Esophagus squamous epithelium (tissue), 5 donors: ENCODE measurements around the gene ARGLU1. TPM values are rescaled to one million over a fixed set of nuclear protein-coding genes. Genes with fewer than 3 reads are reported as not detected.

Experiments used
- DNase-seq: peaks from one replicate; lab custom pipeline; 2025; lab: John Stamatoyannopoulos, UW
- H3K27ac ChIP-seq, 4 donors: fragments of 200-600 bp; sonication (generic); one replicate each; pipeline ENCODE4 v1.5.1; 2016 to 2019; ENCODE audit warnings: mild to moderate bottlenecking in 1 of 4
- H3K27me3 ChIP-seq, 4 donors: fragments of 200-600 bp; sonication (generic); 1 replicate in 3 of 4; 2 replicates in 1 of 4; pipeline versions ENCODE4 v1.5.1 to v1.6.0; 2017 to 2021; ENCODE audit warnings: antibody characterized with exemption in 1 of 4
- H3K36me3 ChIP-seq, 3 donors: fragments of 200-600 bp; sonication (generic); one replicate each; pipeline ENCODE4 v1.5.1; 2016 to 2019
- H3K4me1 ChIP-seq, 3 donors: fragments of 200-600 bp; sonication (generic); one replicate each; pipeline ENCODE4 v1.5.1; 2017 to 2019
- H3K4me3 ChIP-seq, 4 donors: fragments of 200-600 bp; sonication (generic); 1 replicate in 3 of 4; 2 replicates in 1 of 4; pipeline ENCODE4 v1.5.1; 2016 to 2019; ENCODE audit warnings: mild to moderate bottlenecking in 2 of 4, moderate library complexity in 1 of 4
- H3K9me3 ChIP-seq, 3 donors: fragments of 200-600 bp; sonication (generic); one replicate each; pipeline ENCODE4 v1.5.1; 2016 to 2019
- CTCF ChIP-seq, 6 experiments: fragments of 450-650 bp in 4 of 6; fragments of 200-600 bp in 2 of 6; sonication (generic) in 2 of 6; IDR thresholded peaks; one replicate each; pipeline ENCODE4 v1.5.1; 2016 to 2019; ENCODE audit warnings: antibody characterized with exemption in 6 of 6, mild to moderate bottlenecking in 4 of 6, moderate library complexity in 4 of 6
- POLR2A ChIP-seq, 4 donors: fragments of 450-650 bp; IDR thresholded peaks; one replicate each; pipeline ENCODE4 v1.6.1; 2017; ENCODE audit warnings: antibody characterized with exemption in 4 of 4, mild to moderate bottlenecking in 4 of 4, moderate library complexity in 3 of 4
- WGBS, 2 donors: methylation state at CpG; one replicate each; pipeline ENCODE4 v1.1.5; 2018; 5-methylcytosine and 5-hydroxymethylcytosine counted together
- intact Hi-C: fragments of 100-400 bp; cut with DNase I; formaldehyde crosslinking; loops from one replicate; pipeline ENCODE4 v1.15.0; 2022
- total RNA-seq, 4 donors: library from RNA; depleted of rRNA; stranded (reverse); fragments of >200 nt; gene quantifications; one replicate each; pipeline ENCODE4 v1.1.0, GENCODE V29; 2016
- donor health status: DM: yes; HTN: yes; CAD: no.

ARGLU1 gene
- total RNA-seq, 4 donors from 2014 or later = 29.1 to 111 (median 47.3) TPM

- DNase-seq = no peak
- Histone ChIP-seq H3K9me3 (no peaks in the 10 kb centered on the region), H3K36me3 (peaks cover 0 to 22% (median 0%) of the 10 kb centered on the region in 3 donors), H3K27me3 (no peaks in the 10 kb centered on the region), H3K27ac (no peak overlapping the region), H3K4me1 (peaks cover 2 to 36% (median 7%) of the 10 kb centered on the region in 3 donors), H3K4me3 (no peak overlapping the region)
- intact Hi-C loops = loop anchor here (10.0 kb wide), 2 partner anchors 443 to 1963 kb away; no protein-coding TSS in a partner anchor
- TF ChIP-seq CTCF (IDR thresholded peaks at IDR 0.05) (no peak), POLR2A (IDR thresholded peaks at IDR 0.05) (no peak)
- WGBS, 2 donors = 58 to 59% methylated on average over 3 of the region's 3 CpGs
These were observed 30.4 kb downstream of the ARGLU1 start for GRCh38 chr13:106537521-106537920.

GRCh38 chr13:106536244-106537034, 31.5 kb downstream of the ARGLU1 start:
- peak; percentile 89 to 97 (median 93) for TF ChIP-seq CTCF (IDR thresholded peaks at IDR 0.05)
- TF ChIP-seq POLR2A (IDR thresholded peaks at IDR 0.05) = no peak
- Histone ChIP-seq H3K4me3 (peak overlapping the region; percentile 77 to 93 (median 84)), H3K4me1 (peaks cover 6 to 47% (median 10%) of the 10 kb centered on the region in 3 donors), H3K27me3 (no peaks in the 10 kb centered on the region), H3K9me3 (no peaks in the 10 kb centered on the region), H3K27ac (peak overlapping the region; percentile 65 to 92 (median 85)), H3K36me3 (peaks cover 0 to 11% (median 0%) of the 10 kb centered on the region in 3 donors)
- intact Hi-C loops = loop anchor here (10.0 kb wide), 2 partner anchors 442 to 1962 kb away; no protein-coding TSS in a partner anchor
- 6 to 8% methylated on average over 24 to 33 of the region's 50 CpGs for WGBS, 2 donors
- peak; percentile 28 for DNase-seq

- H3K9me3 ChIP-seq = no peaks in the 10 kb centered on the region
- TF ChIP-seq POLR2A (IDR thresholded peaks at IDR 0.05) (peak in 3 of 4 donors; percentile 77 to 97 (median 91)), CTCF (IDR thresholded peaks at IDR 0.05) (peak in 2 of 6 experiments; percentile 3 to 27)
- no peaks in the 10 kb centered on the region for H3K27me3 ChIP-seq
- peak; percentile 31 for DNase-seq
- 0% methylated on average over 7 to 21 of the region's 102 CpGs for WGBS, 2 donors
- H3K4me3 ChIP-seq = peak within 1 kb of the TSS; percentile 77 to 93 (median 84)
- H3K36me3 ChIP-seq = peaks cover 0 to 4% (median 0%) of the 10 kb centered on the region in 3 donors
- intact Hi-C loops = loop anchor here (10.0 kb wide), 2 partner anchors 441 to 1961 kb away; no protein-coding TSS in a partner anchor
- H3K4me1 ChIP-seq = peaks cover 6 to 54% (median 10%) of the 10 kb centered on the region in 3 donors
- peak within 1 kb of the TSS; percentile 85 to 92 (median 88) for H3K27ac ChIP-seq
These were observed 32.2 kb downstream of the ARGLU1 start, which contains the start of gene EFNB2 for GRCh38 chr13:106535552-106536243. TSS of gene EFNB2 (minus strand) at chr13:106535662. CDS start at chr13:106534964, 698 bp downstream.

- WGBS, 2 donors = 1% methylated on average over 19 of the region's 121 CpGs; no CpG with 5 or more reads in 1 of the 2 donors
- DNase-seq = no peak
- intact Hi-C loops = loop anchor here (10.0 kb wide), 2 partner anchors 440 to 1960 kb away; no protein-coding TSS in a partner anchor
These were observed 33.0 kb downstream of the ARGLU1 start for GRCh38 chr13:106534639-106535551.

More at GRCh38 chr13:106534639-106535551, 33.0 kb downstream of the ARGLU1 start:
- peaks cover 6 to 62% (median 10%) of the 10 kb centered on the region in 3 donors for H3K4me1 ChIP-seq
- peak overlapping the region; percentile 85 to 92 (median 88) for H3K27ac ChIP-seq
- no peak for TF ChIP-seq CTCF (IDR thresholded peaks at IDR 0.05)
- TF ChIP-seq POLR2A (IDR thresholded peaks at IDR 0.05) = no peak
- no peaks in the 10 kb centered on the region for H3K36me3 ChIP-seq
- no peaks in the 10 kb centered on the region for H3K9me3 ChIP-seq
- H3K27me3 ChIP-seq = no peaks in the 10 kb centered on the region
- H3K4me3 ChIP-seq = peak overlapping the region; percentile 77 to 93 (median 84)
